GM18867 (cell line): ENCODE data around the gene UTP4.

Experiments
- ATAC-seq: cut with Tn5 transposase; IDR thresholded peaks from one replicate; pipeline ENCODE4 v1.9.1; 2021; ENCODE audit warnings: mild to moderate bottlenecking, moderate library complexity; ENCODE audit not compliant: unreplicated experiment

The UTP4 gene

GRCh38 chr16:69201291-69201690 lies 68.8 kb downstream of the UTP4 start:
- ATAC-seq: no peak

- ATAC-seq: no peak
These were observed 69.3 kb downstream of the UTP4 start for GRCh38 chr16:69201787-69202186.

DNA sequence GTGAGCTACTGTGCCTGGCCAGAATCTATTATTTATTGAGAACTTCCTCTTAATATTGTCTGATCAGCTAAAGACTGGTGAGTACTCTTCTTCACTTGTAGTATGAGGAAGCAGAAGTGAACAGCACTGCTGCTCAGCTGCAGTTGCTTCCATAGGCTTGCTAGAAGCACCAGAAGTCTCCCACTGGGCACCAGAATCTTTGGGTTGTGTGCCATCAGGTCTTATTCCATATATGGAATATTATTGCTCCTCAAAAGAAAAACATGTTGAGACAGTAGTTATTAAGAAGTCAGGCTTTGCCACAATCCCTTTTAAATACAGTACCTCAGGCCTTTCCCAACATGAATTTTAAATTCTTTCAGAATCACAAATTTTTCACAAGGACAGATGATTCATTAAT lies 71.7 kb downstream of the UTP4 start:
- no peak for ATAC-seq

DNA sequence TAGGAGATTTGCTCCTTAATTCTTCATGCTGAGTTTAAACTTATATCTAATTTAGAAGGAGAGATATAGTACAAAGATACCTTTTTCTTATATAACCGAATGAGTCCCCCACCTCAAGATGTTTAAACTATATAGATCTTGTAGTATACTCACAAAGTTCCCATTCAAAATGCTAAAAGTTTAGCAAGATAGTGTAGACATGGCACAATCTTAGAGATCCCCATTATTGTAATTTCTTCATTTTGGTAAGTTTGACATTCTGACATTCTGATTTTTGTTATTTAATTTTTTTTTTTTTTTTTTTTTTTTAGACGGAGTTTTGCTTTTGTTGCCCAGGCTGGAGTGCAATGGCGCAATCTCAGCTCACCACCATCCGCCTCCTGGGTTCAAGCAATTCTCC lies 77.3 kb downstream of the UTP4 start:
- ATAC-seq: no peak

GRCh38 chr16:69217433-69217832 lies 85.0 kb downstream of the UTP4 start:
- no peak for ATAC-seq
